HepG2 (cell line): Measurements from ENCODE around the gene PPRC1. TPM values are rescaled to one million over a fixed set of nuclear protein-coding genes. Genes with fewer than 3 reads are reported as not detected.
A peak's percentile ranks its signal among the peaks of the same experiment; 100 is the strongest.

Experiments used
- BRD4 ChIP-seq: sonication (generic); formaldehyde crosslinking; IDR thresholded peaks from 2 replicates; pipeline ENCODE4 v1.4.0; 2020; ENCODE audit warnings: missing genetic modification reagents
- CREM ChIP-seq, 2 experiments: sonication (generic) in 1 of 2; formaldehyde crosslinking in 1 of 2; IDR thresholded peaks; 2 replicates each; pipeline versions ENCODE4 v1.4.0 to v1.6.1; 2016 to 2020; ENCODE audit warnings: antibody characterized with exemption in 1 of 2, mild to moderate bottlenecking in 1 of 2, missing genetic modification reagents in 1 of 2
- ELF4 ChIP-seq: sonication (generic); formaldehyde crosslinking; IDR thresholded peaks from 2 replicates; pipeline ENCODE4 v1.5.0; 2020; ENCODE audit warnings: missing genetic modification reagents, mild to moderate bottlenecking, moderate library complexity, borderline replicate concordance
- FOXA3 ChIP-seq: IDR thresholded peaks from 2 replicates; pipeline ENCODE4 v1.6.1; 2016; ENCODE audit warnings: missing genetic modification reagents, missing compliant biosample characterization
- GATAD1 ChIP-seq: IDR thresholded peaks from 2 replicates; pipeline ENCODE4 v1.6.1; 2016; ENCODE audit warnings: missing genetic modification reagents, missing compliant biosample characterization
- HCFC1 ChIP-seq: fragments of 150-350 bp; IDR thresholded peaks from 2 replicates; pipeline ENCODE4 v1.6.1; 2014; ENCODE audit warnings: low read depth, low read length
- NONO ChIP-seq, 2 experiments: fragments of 450-650 bp in 1 of 2; sonication (generic) in 1 of 2; formaldehyde crosslinking in 1 of 2; IDR thresholded peaks in 1 of 2; conservative IDR thresholded peaks in 1 of 2; 2 replicates each; pipeline versions ENCODE4 v1.6.1 to v1.8.0; 2017 to 2022; ENCODE audit warnings: mild to moderate bottlenecking in 1 of 2, missing genetic modification reagents in 1 of 2, moderate library complexity in 1 of 2
- NR2F6 ChIP-seq, 2 experiments: IDR thresholded peaks; 2 replicates each; pipeline ENCODE4 v1.6.1; 2016; ENCODE audit warnings: antibody characterized with exemption in 1 of 2, mild to moderate bottlenecking in 1 of 2
- PPARG ChIP-seq: conservative IDR thresholded peaks from 2 replicates; pipeline ENCODE4 v1.6.1; 2016; ENCODE audit warnings: missing biosample characterization, missing genetic modification reagents
- PRDM10 ChIP-seq: sonication (generic); formaldehyde crosslinking; IDR thresholded peaks from 2 replicates; pipeline ENCODE4 v1.4.0; 2020; ENCODE audit warnings: low read depth, missing genetic modification reagents
- TAF1 ChIP-seq: sonication (generic); formaldehyde crosslinking; IDR thresholded peaks from 2 replicates; pipeline ENCODE4 v1.4.0; 2020; ENCODE audit warnings: missing genetic modification reagents
- ZFP82 ChIP-seq: sonication (generic); formaldehyde crosslinking; IDR thresholded peaks from 2 replicates; pipeline ENCODE4 v1.5.1; 2020; ENCODE audit warnings: mild to moderate bottlenecking, missing genetic modification reagents, borderline replicate concordance
- ZKSCAN8 ChIP-seq: IDR thresholded peaks from 2 replicates; pipeline ENCODE4 v1.6.1; 2016; ENCODE audit warnings: borderline replicate concordance, missing genetic modification reagents, missing compliant biosample characterization
- ZNF136 ChIP-seq: sonication (generic); formaldehyde crosslinking; IDR thresholded peaks from 2 replicates; pipeline ENCODE4 v1.8.1; 2022; ENCODE audit warnings: low read depth, mild to moderate bottlenecking, moderate library complexity, missing genetic modification reagents
- ZNF225 ChIP-seq: sonication (generic); formaldehyde crosslinking; IDR thresholded peaks from 2 replicates; pipeline ENCODE4 v1.4.0; 2020; ENCODE audit warnings: mild to moderate bottlenecking, missing genetic modification reagents
- ZNF782 ChIP-seq: sonication (generic); formaldehyde crosslinking; IDR thresholded peaks from 2 replicates; pipeline ENCODE4 v1.4.0; 2020; ENCODE audit warnings: missing genetic modification reagents, mild to moderate bottlenecking, borderline replicate concordance
- ZNF784 ChIP-seq: sonication (generic); formaldehyde crosslinking; IDR thresholded peaks from 2 replicates; pipeline ENCODE4 v1.5.1; 2020; ENCODE audit warnings: missing genetic modification reagents, mild to moderate bottlenecking, borderline replicate concordance
- ZNF839 ChIP-seq: sonication (generic); formaldehyde crosslinking; IDR thresholded peaks from 2 replicates; pipeline ENCODE4 v1.4.0; 2020; ENCODE audit warnings: missing genetic modification reagents, mild to moderate bottlenecking, borderline replicate concordance
- polyA plus RNA-seq, 8 experiments: library from polyadenylated mRNA; depleted of rRNA in 3 of 8; stranded (reverse) in 7 of 8; unstranded in 1 of 8; fragments of >200 nt; fragmentation: Illumina TruSeq in 4 of 8; extraction: Trizol in 4 of 8; gene quantifications; 2 replicates each; pipeline versions ENCODE4 v1.2.1 to v1.2.3, GENCODE V29; 2011 to 2016; ENCODE audit warnings: low read depth in 4 of 8, missing spikeins in 1 of 8, mixed read lengths in 1 of 8; ENCODE audit not compliant: insufficient read depth in 1 of 8
- total RNA-seq, 5 experiments: library from RNA; depleted of rRNA; stranded (reverse); fragments of >200 nt; fragmentation: Illumina TruSeq; extraction: Trizol; gene quantifications; 2 replicates each; pipeline ENCODE4 v1.2.3, GENCODE V29; 2016; ENCODE audit warnings: low read depth in 1 of 5
- TF ChIP-seq, protein P1 (sequence below): sonication (generic); formaldehyde crosslinking; IDR thresholded peaks from 2 replicates; pipeline ENCODE4 v1.5.0; 2020; ENCODE audit warnings: mild to moderate bottlenecking, missing genetic modification reagents, borderline replicate concordance
- TF ChIP-seq, protein P2 (sequence below): conservative IDR thresholded peaks from 2 replicates; pipeline ENCODE4 v1.6.1; 2018; ENCODE audit warnings: missing genetic modification reagents

PPRC1 gene
- total and polyA plus RNA-seq, 2 of the 13 experiments (the other 11 are each of a cell fraction or from before 2014, with no cell fraction given): 18.7 to 24.2 TPM

DNA sequence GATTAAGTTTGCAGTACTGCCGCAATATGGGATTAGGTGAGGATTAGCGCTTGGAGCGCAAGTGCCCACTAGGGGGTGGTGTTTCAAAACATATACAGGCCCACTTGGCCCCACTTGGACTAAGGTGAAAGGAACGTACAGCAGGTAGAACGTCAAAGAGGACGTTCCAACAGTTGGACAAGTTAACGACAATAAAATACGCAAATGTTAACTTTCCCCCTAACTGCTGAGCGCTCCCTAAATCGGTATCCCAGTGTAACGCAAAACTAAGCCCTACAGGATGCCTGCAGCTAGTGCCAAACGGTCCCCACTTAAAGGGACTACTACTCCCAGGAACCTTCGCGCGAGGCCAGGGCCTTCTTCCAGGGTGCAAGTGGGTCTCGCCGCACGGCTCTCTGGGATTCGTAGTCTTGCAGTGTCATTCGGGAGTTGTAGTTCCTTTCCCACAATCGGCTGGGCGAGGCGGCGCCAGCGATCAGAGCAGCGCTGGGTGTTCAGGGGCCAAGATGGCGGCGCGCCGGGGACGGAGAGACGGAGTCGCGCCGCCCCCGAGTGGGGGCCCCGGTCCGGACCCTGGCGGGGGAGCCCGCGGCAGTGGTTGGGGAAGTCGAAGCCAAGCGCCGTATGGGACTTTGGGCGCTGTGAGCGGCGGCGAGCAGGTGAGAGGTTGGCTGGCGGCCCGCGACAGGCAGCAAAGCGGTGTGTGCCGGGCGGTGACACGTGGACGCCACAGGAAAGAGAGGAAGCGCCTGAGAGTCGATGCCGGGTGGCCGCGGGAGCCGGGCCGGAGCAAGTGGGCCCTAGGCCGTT lies at the start of gene PPRC1 (continued):
- TF ChIP-seq, protein P1, sequence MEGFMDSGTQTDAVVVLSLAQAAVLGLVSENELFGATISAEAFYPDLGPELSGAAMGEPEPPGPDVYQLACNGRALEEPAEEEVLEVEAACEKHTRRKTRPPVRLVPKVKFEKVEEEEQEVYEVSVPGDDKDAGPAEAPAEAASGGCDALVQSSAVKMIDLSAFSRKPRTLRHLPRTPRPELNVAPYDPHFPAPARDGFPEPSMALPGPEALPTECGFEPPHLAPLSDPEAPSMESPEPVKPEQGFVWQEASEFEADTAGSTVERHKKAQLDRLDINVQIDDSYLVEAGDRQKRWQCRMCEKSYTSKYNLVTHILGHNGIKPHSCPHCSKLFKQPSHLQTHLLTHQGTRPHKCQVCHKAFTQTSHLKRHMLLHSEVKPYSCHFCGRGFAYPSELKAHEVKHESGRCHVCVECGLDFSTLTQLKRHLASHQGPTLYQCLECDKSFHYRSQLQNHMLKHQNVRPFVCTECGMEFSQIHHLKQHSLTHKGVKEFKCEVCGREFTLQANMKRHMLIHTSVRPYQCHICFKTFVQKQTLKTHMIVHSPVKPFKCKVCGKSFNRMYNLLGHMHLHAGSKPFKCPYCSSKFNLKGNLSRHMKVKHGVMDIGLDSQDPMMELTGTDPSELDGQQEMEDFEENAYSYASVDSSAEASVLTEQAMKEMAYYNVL (CRISPR knock-in tag): 0 out of 2 replicates have a peak, but pooled peaks have one; percentile 16
- TF ChIP-seq ZKSCAN8 (CRISPR knock-in tag): 0 out of 2 replicates have a peak, but pooled peaks have one; percentile 26
- 0 out of 2 replicates have a peak, but pooled peaks have one; percentile 54 for TF ChIP-seq ZNF839 (CRISPR knock-in tag)
- TF ChIP-seq ZNF782 (CRISPR knock-in tag): no peak
- no peak for TF ChIP-seq NONO (IDR thresholded peaks at IDR 0.05)
- peak; percentile 75; the same call in 1 of the 2 replicates for TF ChIP-seq NONO (CRISPR knock-in tag; conservative IDR thresholded peaks at IDR 0.05)
- peak; percentile 98 for TF ChIP-seq HCFC1
- TF ChIP-seq TAF1 (CRISPR knock-in tag): peak; percentile 95
- TF ChIP-seq, protein P2, sequence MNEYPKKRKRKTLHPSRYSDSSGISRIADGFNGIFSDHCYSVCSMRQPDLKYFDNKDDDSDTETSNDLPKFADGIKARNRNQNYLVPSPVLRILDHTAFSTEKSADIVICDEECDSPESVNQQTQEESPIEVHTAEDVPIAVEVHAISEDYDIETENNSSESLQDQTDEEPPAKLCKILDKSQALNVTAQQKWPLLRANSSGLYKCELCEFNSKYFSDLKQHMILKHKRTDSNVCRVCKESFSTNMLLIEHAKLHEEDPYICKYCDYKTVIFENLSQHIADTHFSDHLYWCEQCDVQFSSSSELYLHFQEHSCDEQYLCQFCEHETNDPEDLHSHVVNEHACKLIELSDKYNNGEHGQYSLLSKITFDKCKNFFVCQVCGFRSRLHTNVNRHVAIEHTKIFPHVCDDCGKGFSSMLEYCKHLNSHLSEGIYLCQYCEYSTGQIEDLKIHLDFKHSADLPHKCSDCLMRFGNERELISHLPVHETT (CRISPR knock-in tag): peak; percentile 66
- peak; percentile 91 for TF ChIP-seq PRDM10 (CRISPR knock-in tag)
- TF ChIP-seq GATAD1 (CRISPR knock-in tag): peak; percentile 90
- TF ChIP-seq CREM (IDR thresholded peaks at IDR 0.05): peak; percentile 99
- TF ChIP-seq CREM (CRISPR knock-in tag; IDR thresholded peaks at IDR 0.05): no peak
- TF ChIP-seq NR2F6 (IDR thresholded peaks at IDR 0.05): no peak
- TF ChIP-seq NR2F6 (CRISPR knock-in tag; IDR thresholded peaks at IDR 0.05): 0 out of 2 replicates have a peak, but pooled peaks have one; percentile 32
- TF ChIP-seq BRD4: peak; percentile 17; the same call in 1 of the 2 replicates
- TF ChIP-seq ZNF225 (CRISPR knock-in tag): peak; percentile 24; the same call in 1 of the 2 replicates
- TF ChIP-seq PPARG (CRISPR knock-in tag): 0 out of 2 replicates have a peak, but pooled peaks have one; percentile 31
- no peak; the same call in 1 of the 2 replicates for TF ChIP-seq ELF4
- TF ChIP-seq ZNF136 (CRISPR knock-in tag): 0 out of 2 replicates have a peak, but pooled peaks have one; percentile 13
- peak; percentile 87; the same call in 1 of the 2 replicates for TF ChIP-seq ZFP82
- no peak for TF ChIP-seq ZNF784 (CRISPR knock-in tag)
- TF ChIP-seq FOXA3 (CRISPR knock-in tag): peak; percentile 64
